8988T (cell line): ENCODE data around the gene ANKRD33B.
"Not testable (repeated sequence)": the region's sequence is repeated elsewhere in the genome, so short reads cannot be mapped to it uniquely, and the experiment has no call there.

Source experiments
- DNase-seq: peaks from one replicate; pipeline ENCODE4 v3.0.0; 2011

Gene ANKRD33B

GRCh38 chr5:10664180-10664769, 100.4 kb downstream of the ANKRD33B start:
- not testable (repeated sequence) for DNase-seq

GRCh38 chr5:10665799-10666198, 101.9 kb downstream of the ANKRD33B start:
- DNase-seq, result no peak

GRCh38 chr5:10666531-10667299, 102.8 kb downstream of the ANKRD33B start:
- no peak for DNase-seq

- DNase-seq, result no peak
Observed at GRCh38 chr5:10667431-10668057, 103.7 kb downstream of the ANKRD33B start.

- DNase-seq, result no peak
Observed at GRCh38 chr5:10668697-10669096, 104.8 kb downstream of the ANKRD33B start.

DNA sequence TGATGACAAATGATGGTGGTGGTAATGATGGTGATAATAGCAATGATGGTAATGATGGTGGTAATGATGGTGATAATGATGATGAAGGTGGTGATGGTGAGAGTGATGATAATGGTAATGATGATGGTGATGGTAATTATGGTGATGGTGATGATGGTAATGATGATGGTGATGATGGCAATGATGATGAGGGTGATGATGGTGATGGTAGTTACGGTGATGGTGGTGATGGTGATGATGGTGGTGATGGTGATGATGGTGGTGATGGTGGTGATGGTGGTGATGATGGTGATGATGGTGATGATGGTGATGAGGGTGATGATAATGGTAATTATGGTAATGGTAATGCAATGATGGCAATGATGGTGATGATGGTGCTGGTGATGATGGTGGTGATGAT, 106.1 kb downstream of the ANKRD33B start:
- DNase-seq, result no peak

- no peak for DNase-seq
Observed at GRCh38 chr5:10671041-10672008, 107.5 kb downstream of the ANKRD33B start.

DNA sequence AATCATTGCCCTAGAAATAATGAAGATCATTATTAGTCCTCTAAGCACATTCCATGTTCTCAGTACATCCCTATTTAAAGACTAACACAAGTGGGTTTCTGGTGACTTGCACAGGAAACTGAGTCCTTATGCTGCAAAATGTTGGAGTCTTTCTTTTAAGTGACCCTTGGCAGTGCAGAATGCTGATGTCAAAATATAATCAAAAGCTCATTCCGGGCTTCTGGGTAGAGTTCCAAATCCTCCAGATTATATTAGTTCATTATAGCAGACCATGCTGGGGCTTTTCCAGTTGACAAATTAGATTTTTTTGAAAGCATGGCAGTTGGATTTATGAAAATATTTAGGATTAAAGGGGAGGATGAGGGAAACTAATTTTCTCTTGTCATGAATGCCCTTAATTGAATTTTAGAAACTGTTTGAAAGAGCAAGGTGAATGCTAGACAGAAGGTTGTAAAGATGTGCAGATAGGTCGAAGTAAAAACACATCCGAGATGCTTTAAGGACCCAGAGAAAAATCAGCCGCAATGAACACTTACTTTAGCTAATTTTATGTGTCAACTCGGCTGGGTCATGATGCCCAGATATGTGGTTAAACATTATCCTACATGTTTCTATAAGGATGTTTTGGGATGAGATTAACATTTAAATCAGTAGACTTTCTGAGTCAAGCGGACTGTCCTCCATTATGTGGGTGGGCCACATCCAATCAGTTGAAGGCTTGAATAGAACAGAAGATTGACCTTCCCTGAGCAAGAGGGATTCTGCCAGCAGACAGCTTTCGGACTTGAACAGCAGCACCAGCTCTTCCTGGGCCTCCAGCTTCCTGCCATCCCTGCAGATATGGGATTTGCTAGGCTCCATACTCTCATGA, 108.5 kb downstream of the ANKRD33B start:
- DNase-seq, result no peak

DNA sequence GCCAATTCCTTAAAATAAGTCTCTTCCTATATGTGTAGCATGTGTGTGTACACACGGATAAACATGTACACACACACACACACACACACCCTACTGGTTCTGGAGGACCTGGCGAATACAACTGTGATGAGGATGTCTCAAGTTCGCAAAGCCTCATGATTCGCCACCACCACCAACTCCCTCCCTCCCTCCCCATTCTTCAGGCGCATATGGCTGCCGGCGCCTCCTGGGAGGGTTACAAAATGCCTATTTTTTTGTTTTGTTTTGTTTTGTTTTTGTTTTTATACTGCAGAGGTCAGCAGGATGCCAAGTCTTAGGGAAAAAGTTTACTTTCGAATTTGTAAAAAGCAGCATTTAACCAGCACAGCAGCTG, 109.1 kb downstream of the ANKRD33B start:
- DNase-seq, result no peak

GRCh38 chr5:10673407-10673806, 109.5 kb downstream of the ANKRD33B start:
- no peak for DNase-seq

DNA sequence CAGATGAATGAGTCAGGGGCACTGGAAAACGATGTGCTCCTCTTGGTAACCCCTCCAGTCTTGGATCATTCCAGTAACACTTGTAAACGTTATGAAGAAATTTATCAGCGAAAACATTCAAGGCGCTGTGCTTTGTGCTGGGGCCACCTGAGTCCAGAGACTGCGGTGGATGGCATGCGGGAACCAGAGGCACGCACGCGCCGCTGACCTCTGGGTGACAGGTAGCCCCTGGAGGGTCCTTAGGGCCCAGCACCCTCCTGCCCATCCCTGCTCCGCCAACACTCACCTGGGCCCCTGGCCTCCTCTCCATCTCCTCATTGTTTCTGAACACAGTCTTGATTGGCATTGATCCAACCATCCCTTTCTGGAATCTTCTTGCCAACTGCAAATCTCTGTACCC, 110.2 kb downstream of the ANKRD33B start:
- DNase-seq, result no peak

GRCh38 chr5:10674582-10674981, 110.7 kb downstream of the ANKRD33B start:
- DNase-seq, result no peak

GRCh38 chr5:10675177-10675700, 111.4 kb downstream of the ANKRD33B start:
- DNase-seq, result no peak

GRCh38 chr5:10676224-10676623, 112.4 kb downstream of the ANKRD33B start:
- no peak for DNase-seq

GRCh38 chr5:10676946-10677345, 113.1 kb downstream of the ANKRD33B start:
- no peak for DNase-seq

GRCh38 chr5:10677533-10677932, 113.7 kb downstream of the ANKRD33B start:
- no peak for DNase-seq

DNA sequence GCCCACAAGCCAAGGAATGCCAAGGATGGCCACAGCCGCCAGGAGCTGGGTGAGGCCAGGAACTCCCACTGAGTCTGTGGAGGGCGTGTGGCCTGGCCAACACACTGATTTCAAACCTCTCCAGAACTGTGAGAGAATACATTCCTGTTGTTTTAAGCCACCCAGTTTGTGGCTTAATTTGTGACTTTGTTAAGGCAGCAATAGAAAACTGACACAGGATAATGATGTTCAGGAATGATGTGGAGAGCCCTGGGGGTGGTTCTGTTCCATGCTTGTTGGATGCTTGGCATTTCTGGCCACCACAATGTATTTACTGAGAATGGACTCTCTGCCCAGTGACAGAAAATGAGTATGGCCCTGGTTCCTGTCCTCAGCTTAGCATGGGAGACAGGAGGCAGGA, 114.4 kb downstream of the ANKRD33B start:
- DNase-seq, result no peak

- no peak for DNase-seq
Observed at GRCh38 chr5:10679336-10679988, 115.6 kb downstream of the ANKRD33B start.

DNA sequence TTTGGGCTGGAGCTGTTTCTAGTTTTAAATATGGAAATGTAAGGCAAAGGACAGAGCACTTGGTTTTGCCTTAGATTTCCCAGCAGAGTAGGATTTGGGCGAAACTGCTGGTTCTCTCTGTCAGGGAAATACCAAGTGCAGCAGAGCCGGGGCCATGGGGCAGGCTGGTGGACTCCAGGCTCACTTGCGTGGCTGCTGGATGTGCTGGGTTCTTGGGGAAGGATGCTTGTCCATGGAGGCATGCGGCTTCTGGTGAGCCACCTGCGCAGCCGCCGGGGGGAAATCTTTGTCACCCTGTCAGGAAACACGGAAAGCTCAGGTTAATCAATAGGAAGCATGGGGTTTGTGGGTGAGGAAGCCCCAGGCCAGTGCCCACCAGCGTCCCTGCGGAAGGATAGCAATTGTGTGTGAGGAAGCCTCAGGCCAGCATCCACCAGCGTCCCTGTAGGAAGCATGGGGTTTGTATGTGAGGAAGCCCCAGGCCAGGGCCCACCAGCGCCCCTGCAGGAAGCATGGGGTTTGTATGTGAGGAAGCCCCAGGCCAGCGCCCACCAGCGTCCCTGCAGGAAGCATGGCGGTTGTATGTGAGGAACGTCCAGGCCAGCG, 117.1 kb downstream of the ANKRD33B start:
- DNase-seq, result no peak

- no peak for DNase-seq
Observed at GRCh38 chr5:10681731-10682679, 118.1 kb downstream of the ANKRD33B start.
